ENCODE results near the gene ITPKB.
"Not testable (repeated sequence)": the region's sequence is repeated elsewhere in the genome, so short reads cannot be mapped to it uniquely, and the experiment has no call there.

Gene ITPKB

DNA sequence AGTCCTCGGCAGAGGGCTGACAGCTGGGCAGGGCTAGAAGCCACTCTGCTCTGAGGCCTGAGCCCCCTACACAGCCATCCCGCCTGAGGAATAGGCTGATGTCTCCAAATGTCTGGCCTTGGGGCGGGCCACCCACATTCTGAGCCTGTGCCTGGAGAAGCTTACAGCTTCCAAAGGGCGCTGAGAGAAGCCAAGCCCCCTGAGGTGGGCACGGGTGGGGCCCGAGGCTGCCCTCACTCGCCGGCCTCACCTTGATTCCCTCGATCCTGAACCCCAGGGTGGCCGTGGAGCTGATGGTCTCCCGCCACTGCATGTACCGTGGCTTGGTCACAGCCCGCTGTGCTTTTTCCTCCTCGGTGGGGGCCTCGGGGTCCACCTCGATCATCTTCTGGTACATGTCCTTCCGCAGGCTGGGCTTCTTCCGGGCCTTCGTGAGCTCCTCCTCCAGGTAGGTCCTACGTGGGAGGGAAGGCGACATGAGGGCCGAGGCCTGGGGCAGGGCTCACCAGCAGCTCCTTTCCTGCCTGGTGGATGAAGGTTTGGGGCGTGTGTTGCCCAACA is 97.3 kb downstream of the ITPKB start:
- TF ChIP-seq MYC (IDR thresholded peaks at IDR 0.05; ENCODE audit: low read depth, low read length), result no peak
- peak; percentile 39 for DNase-seq (ENCODE audit: low read depth)
- no peak overlapping the region for H3K4me3 ChIP-seq (ENCODE audit: low read depth, low read length)

DNA sequence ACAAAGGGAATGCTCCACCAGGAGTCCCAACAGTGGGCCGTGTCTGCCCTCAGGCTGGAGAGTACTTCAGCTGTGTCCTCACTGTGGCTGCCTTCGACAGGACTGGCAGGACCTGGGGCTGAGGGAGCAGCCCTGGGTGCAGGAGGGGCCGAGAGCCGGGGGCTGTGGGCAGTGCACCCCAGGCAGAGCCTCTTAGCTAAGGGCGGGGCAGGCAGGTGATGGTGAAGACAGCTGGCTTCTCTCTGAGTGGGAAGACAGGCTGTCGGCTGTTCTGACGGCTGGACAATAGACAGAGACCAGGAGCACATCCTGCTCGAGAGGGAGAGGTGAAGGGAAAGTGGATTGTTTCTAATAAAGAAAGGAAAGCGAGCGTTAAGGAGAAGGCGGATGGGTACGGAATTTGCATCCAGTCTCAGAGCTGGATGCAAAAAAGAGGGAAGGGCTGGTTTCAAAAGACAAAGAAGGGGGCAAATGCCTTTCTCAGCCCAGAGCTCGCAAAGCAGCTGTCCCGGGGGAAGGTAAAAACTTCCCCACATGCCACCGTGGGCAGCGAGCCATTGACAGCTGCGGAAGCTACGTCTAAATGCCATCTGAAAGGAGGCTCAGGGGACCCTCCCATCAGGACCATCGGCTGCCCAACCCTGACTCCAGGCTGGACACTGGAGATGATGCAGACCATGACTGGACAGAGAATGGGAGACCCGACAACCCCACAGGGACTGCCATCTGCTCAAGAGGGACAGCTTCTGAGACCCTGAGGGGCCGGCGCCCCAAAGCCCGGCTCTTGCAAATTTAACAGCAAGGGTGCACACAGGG is 98.6 kb downstream of the ITPKB start:
- no peak overlapping the region for H3K4me3 ChIP-seq (ENCODE audit: low read depth, low read length)
- no peak for DNase-seq (ENCODE audit: low read depth)
- TF ChIP-seq, protein P1, sequence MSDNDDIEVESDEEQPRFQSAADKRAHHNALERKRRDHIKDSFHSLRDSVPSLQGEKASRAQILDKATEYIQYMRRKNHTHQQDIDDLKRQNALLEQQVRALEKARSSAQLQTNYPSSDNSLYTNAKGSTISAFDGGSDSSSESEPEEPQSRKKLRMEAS (IDR thresholded peaks at IDR 0.05; ENCODE audit: low read depth, low read length), result no peak
- TF ChIP-seq, protein P2, sequence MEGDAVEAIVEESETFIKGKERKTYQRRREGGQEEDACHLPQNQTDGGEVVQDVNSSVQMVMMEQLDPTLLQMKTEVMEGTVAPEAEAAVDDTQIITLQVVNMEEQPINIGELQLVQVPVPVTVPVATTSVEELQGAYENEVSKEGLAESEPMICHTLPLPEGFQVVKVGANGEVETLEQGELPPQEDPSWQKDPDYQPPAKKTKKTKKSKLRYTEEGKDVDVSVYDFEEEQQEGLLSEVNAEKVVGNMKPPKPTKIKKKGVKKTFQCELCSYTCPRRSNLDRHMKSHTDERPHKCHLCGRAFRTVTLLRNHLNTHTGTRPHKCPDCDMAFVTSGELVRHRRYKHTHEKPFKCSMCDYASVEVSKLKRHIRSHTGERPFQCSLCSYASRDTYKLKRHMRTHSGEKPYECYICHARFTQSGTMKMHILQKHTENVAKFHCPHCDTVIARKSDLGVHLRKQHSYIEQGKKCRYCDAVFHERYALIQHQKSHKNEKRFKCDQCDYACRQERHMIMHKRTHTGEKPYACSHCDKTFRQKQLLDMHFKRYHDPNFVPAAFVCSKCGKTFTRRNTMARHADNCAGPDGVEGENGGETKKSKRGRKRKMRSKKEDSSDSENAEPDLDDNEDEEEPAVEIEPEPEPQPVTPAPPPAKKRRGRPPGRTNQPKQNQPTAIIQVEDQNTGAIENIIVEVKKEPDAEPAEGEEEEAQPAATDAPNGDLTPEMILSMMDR (IDR thresholded peaks at IDR 0.05; ENCODE audit: low read depth, low read length), result no peak
- TF ChIP-seq POLR2A (IDR thresholded peaks at IDR 0.05; ENCODE audit: extremely low read depth, insufficient read length), result no peak
- TF ChIP-seq MYC (IDR thresholded peaks at IDR 0.05; ENCODE audit: low read depth, low read length), result no peak

DNA sequence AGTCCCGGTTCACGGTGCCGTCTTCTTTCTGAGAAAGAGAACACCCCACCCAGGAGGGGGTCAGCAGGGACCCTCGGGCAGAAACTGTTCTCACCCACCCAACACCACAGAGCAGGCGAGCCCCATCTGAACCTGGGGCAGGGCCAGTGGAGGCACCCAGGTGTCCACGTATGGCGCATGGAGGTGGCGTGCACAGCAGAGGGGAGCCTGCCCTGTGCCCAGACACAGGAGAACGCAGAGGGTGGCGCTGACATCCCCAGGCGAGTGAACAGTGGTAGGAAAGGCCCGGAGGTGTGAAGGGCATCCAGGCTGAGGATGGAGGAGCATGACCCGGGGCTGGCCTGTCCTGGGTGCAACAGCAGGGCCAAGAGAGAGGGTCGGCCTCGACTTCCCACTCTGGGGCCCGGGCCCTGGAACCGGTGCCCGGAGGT is 99.4 kb downstream of the ITPKB start:
- TF ChIP-seq MYC (IDR thresholded peaks at IDR 0.05; ENCODE audit: low read depth, low read length), result no peak
- TF ChIP-seq, protein P2 (IDR thresholded peaks at IDR 0.05; ENCODE audit: low read depth, low read length), result no peak
- TF ChIP-seq, protein P1 (IDR thresholded peaks at IDR 0.05; ENCODE audit: low read depth, low read length), result no peak
- no peak for TF ChIP-seq POLR2A (IDR thresholded peaks at IDR 0.05; ENCODE audit: extremely low read depth, insufficient read length)
- no peak overlapping the region for H3K4me3 ChIP-seq (ENCODE audit: low read depth, low read length)
- no peak for DNase-seq (ENCODE audit: low read depth)

DNA sequence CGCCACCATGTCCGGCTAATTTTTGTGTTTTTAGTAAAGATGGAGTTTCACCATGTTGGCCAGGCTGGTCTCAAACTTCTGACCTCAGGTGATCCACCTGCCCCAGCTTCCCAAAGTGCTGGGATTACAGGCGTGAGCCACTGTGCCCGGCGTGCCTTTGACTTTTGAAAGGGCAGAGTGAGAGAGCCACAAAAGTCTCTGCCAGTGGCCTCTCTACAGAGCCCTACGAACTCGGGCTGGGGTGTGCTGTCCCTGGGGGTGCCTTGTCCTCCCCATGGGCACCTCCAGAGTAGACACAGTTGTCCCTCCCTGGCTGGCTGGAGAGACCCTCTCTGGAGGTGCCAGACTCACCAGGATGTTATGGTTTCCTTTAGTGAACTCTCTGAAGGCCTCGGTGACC is 99.9 kb downstream of the ITPKB start:
- DNase-seq (ENCODE audit: low read depth), result not testable (repeated sequence)

DNA sequence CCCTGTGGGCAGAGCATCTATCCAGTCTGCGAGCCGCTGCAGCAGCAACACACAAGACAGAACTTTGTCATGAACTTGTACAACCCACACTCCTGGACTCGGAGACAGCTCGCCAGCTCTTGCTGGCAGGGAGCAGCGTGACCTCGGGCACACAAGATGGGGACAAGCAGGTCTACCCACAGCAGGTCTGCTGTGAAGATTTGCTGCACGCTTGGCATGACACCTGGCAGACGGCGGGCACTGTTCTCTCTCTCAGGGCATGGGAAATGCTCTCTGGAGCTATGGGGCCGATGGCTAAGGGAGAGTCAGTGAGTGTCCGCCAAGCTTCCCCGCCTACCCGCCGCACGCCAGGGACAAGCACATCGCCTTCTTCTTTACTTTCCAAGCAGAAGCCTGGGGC is 100.5 kb downstream of the ITPKB start:
- DNase-seq (ENCODE audit: low read depth), result no peak
- no peak overlapping the region for H3K4me3 ChIP-seq (ENCODE audit: low read depth, low read length)
- TF ChIP-seq, protein P2 (IDR thresholded peaks at IDR 0.05; ENCODE audit: low read depth, low read length), result no peak
- TF ChIP-seq, protein P1 (IDR thresholded peaks at IDR 0.05; ENCODE audit: low read depth, low read length), result no peak
- no peak for TF ChIP-seq MYC (IDR thresholded peaks at IDR 0.05; ENCODE audit: low read depth, low read length)
- no peak for TF ChIP-seq POLR2A (IDR thresholded peaks at IDR 0.05; ENCODE audit: extremely low read depth, insufficient read length)

More for the DNA sequence above, 99.9 kb downstream of the ITPKB start:
- not testable (repeated sequence) for H3K4me3 ChIP-seq (ENCODE audit: low read depth, low read length)

DNA sequence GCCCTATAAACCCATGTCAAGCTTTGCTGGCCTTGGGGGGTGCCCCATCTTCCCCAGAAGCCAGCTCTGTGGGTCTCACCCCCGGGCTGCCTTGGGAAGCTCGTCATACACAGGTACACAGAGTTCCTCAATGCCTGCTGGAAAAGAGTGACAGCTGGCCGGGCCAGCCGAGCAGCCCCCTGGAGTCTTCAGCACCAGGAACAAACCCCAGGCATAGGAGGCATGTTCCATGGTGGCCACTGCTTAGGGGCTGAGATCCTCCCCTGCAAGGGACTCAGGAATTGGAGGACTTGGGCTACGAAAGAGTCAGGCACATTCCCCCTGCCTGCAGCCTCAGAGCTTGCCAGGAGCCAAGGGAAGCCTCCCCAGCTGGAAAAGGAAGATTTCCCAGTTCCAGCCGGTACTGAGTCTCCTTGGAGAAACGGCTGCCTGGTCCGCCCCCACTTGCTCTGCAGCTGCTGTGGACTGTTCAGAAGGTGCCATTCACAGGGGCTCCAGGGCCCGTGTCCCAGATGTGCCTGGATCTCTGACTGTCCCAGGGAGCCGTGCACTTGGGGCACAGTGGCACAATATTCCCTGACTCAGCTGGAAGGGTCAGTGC is 101.0 kb downstream of the ITPKB start:
- no peak for DNase-seq (ENCODE audit: low read depth)
- TF ChIP-seq, protein P2 (IDR thresholded peaks at IDR 0.05; ENCODE audit: low read depth, low read length), result no peak
- no peak for TF ChIP-seq POLR2A (IDR thresholded peaks at IDR 0.05; ENCODE audit: extremely low read depth, insufficient read length)
- TF ChIP-seq, protein P1 (IDR thresholded peaks at IDR 0.05; ENCODE audit: low read depth, low read length), result no peak
- no peak for TF ChIP-seq MYC (IDR thresholded peaks at IDR 0.05; ENCODE audit: low read depth, low read length)
- H3K4me3 ChIP-seq (ENCODE audit: low read depth, low read length), result no peak overlapping the region
